SK-N-SH treated with all-trans-retinoic acid at 6 μM for 48 hours (cell line): ENCODE measurements around the gene NDP.

Experiments used
- ARNTL ChIP-seq: fragments of 450-650 bp; formaldehyde crosslinking; IDR thresholded peaks from 2 replicates; pipeline ENCODE4 v1.5.0; 2020; ENCODE audit warnings: low read depth, mild to moderate bottlenecking, moderate library complexity, borderline replicate concordance
- CSDC2 ChIP-seq: fragments of 250-450 bp; sonication (Bioruptor Pico); IDR thresholded peaks from 2 replicates; pipeline ENCODE4 v1.5.0; 2020; ENCODE audit warnings: mild to moderate bottlenecking, moderate library complexity
- ESRRG ChIP-seq: fragments of 250-450 bp; sonication (Bioruptor Pico); IDR thresholded peaks from 2 replicates; pipeline ENCODE4 v1.6.1; 2021; ENCODE audit warnings: mild to moderate bottlenecking
- OSR1 ChIP-seq: fragments of 250-450 bp; sonication (Bioruptor Pico); IDR thresholded peaks from 2 replicates; pipeline ENCODE4 v1.8.0; 2022; ENCODE audit warnings: moderate library complexity, mild to moderate bottlenecking, inconsistent platforms
- RARB ChIP-seq: fragments of 250-450 bp; sonication (Bioruptor Pico); IDR thresholded peaks from 2 replicates; pipeline ENCODE4 v1.8.0; 2021; ENCODE audit warnings: mild to moderate bottlenecking, moderate library complexity
- ZFP3 ChIP-seq: fragments of 250-450 bp; sonication (Bioruptor Pico); IDR thresholded peaks from 2 replicates; pipeline ENCODE4 v1.5.0; 2020; ENCODE audit warnings: mild to moderate bottlenecking, moderate library complexity
- ZFP30 ChIP-seq: fragments of 450-650 bp; formaldehyde crosslinking; IDR thresholded peaks from 2 replicates; pipeline ENCODE4 v1.5.0; 2022; ENCODE audit warnings: mild to moderate bottlenecking, moderate library complexity
- ZNF8 ChIP-seq: fragments of 450-650 bp; formaldehyde crosslinking; IDR thresholded peaks from 2 replicates; pipeline ENCODE4 v1.5.0; 2020; ENCODE audit warnings: mild to moderate bottlenecking, moderate library complexity
- TF ChIP-seq, protein P1 (sequence below): fragments of 250-450 bp; sonication (Bioruptor Pico); IDR thresholded peaks from 2 replicates; pipeline ENCODE4 v1.8.0; 2020; ENCODE audit warnings: mild to moderate bottlenecking, moderate library complexity, borderline replicate concordance

GRCh38 chrX:43986083-43986482, 12.9 kb upstream of the NDP start:
- TF ChIP-seq ZFP3: no peak
- TF ChIP-seq, protein P1, sequence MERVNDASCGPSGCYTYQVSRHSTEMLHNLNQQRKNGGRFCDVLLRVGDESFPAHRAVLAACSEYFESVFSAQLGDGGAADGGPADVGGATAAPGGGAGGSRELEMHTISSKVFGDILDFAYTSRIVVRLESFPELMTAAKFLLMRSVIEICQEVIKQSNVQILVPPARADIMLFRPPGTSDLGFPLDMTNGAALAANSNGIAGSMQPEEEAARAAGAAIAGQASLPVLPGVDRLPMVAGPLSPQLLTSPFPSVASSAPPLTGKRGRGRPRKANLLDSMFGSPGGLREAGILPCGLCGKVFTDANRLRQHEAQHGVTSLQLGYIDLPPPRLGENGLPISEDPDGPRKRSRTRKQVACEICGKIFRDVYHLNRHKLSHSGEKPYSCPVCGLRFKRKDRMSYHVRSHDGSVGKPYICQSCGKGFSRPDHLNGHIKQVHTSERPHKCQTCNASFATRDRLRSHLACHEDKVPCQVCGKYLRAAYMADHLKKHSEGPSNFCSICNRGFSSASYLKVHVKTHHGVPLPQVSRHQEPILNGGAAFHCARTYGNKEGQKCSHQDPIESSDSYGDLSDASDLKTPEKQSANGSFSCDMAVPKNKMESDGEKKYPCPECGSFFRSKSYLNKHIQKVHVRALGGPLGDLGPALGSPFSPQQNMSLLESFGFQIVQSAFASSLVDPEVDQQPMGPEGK: no peak
- no peak for TF ChIP-seq OSR1 (CRISPR knock-in tag)
- TF ChIP-seq ZFP30 (CRISPR knock-in tag): no peak
- no peak for TF ChIP-seq ARNTL (CRISPR knock-in tag)
- no peak for TF ChIP-seq RARB (CRISPR knock-in tag)
- TF ChIP-seq ZNF8: no peak
- TF ChIP-seq CSDC2 (CRISPR knock-in tag): no peak
- TF ChIP-seq ESRRG (CRISPR knock-in tag): no peak
